ENCODE data around the gene BHLHE40.

The BHLHE40 gene

DNA sequence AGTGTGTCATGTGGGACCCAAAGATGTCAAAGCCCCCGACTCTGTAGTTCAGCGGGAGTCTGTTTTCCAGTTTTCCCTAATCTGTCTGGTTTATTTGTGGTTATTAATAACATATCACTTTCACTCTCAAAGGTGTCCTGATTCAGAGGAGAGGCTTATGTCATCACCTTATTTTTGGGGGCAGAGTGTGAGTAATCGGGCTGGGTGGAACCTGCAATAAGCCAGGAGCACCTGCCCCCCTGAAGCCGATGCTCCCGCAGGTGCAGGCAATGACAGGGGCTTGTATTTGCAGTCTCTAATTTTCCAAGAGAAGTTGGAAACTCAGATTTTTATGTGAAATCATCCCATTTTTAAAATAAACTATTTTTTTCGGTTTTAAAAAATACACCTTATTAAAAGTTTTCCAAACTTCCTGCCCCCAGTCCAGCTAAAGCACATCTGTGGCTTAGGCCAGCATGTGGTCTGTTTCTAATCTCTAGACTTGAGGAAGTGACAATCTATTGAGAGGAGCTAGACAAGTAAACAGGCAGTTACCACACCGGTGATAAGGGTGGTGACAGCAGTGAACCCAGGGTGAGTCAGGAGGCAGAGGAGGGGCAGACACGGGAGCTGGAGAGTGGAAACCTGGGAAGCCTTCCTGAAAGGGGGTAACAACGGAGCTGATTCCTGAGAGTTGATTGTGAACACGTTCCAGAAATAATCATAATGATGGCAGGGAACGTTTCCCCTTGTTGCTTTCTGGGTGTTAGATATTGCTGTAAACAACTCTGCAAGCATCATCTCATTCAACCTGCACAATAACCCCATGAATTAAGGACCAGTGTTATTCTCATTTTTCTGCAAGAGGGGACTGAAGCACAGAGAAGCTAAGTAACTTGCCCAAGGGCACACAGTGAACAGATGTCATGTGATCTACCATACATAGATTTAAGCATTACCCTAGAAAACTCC lies 37.2 kb downstream of the BHLHE40 start (continued):
- 0 out of 2 replicates have a peak, but pooled peaks have one; percentile 11 for TF ChIP-seq PRDM4 (tag by site-specific recombination; IDR thresholded peaks at IDR 0.05)
- no peak for TF ChIP-seq ZNF391 (tag by site-specific recombination; IDR thresholded peaks at IDR 0.05; ENCODE audit: borderline replicate concordance, low read depth)
- TF ChIP-seq ZNF214 (tag by site-specific recombination; IDR thresholded peaks at IDR 0.05; ENCODE audit: borderline replicate concordance) = no peak
- TF ChIP-seq, protein P1, sequence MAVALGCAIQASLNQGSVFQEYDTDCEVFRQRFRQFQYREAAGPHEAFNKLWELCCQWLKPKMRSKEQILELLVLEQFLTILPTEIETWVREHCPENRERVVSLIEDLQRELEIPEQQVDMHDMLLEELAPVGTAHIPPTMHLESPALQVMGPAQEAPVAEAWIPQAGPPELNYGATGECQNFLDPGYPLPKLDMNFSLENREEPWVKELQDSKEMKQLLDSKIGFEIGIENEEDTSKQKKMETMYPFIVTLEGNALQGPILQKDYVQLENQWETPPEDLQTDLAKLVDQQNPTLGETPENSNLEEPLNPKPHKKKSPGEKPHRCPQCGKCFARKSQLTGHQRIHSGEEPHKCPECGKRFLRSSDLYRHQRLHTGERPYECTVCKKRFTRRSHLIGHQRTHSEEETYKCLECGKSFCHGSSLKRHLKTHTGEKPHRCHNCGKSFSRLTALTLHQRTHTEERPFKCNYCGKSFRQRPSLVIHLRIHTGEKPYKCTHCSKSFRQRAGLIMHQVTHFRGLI (tag by site-specific recombination; IDR thresholded peaks at IDR 0.05) = no peak
- no peak for TF ChIP-seq ZNF561 (tag by site-specific recombination; IDR thresholded peaks at IDR 0.05; ENCODE audit: borderline replicate concordance)
- 0 out of 2 replicates have a peak, but pooled peaks have one; percentile 28 for TF ChIP-seq KLF10 (tag by site-specific recombination; IDR thresholded peaks at IDR 0.05)
- TF ChIP-seq ZNF175 (tag by site-specific recombination; IDR thresholded peaks at IDR 0.05) = no peak
- TF ChIP-seq ZNF146 (tag by site-specific recombination; IDR thresholded peaks at IDR 0.05) = no peak
- TF ChIP-seq, protein P2, sequence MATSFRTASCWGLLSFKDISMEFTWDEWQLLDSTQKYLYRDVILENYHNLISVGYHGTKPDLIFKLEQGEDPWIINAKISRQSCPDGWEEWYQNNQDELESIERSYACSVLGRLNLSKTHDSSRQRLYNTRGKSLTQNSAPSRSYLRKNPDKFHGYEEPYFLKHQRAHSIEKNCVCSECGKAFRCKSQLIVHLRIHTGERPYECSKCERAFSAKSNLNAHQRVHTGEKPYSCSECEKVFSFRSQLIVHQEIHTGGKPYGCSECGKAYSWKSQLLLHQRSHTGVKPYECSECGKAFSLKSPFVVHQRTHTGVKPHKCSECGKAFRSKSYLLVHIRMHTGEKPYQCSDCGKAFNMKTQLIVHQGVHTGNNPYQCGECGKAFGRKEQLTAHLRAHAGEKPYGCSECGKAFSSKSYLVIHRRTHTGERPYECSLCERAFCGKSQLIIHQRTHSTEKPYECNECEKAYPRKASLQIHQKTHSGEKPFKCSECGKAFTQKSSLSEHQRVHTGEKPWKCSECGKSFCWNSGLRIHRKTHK (tag by site-specific recombination; IDR thresholded peaks at IDR 0.05) = no peak
- TF ChIP-seq, protein P3, sequence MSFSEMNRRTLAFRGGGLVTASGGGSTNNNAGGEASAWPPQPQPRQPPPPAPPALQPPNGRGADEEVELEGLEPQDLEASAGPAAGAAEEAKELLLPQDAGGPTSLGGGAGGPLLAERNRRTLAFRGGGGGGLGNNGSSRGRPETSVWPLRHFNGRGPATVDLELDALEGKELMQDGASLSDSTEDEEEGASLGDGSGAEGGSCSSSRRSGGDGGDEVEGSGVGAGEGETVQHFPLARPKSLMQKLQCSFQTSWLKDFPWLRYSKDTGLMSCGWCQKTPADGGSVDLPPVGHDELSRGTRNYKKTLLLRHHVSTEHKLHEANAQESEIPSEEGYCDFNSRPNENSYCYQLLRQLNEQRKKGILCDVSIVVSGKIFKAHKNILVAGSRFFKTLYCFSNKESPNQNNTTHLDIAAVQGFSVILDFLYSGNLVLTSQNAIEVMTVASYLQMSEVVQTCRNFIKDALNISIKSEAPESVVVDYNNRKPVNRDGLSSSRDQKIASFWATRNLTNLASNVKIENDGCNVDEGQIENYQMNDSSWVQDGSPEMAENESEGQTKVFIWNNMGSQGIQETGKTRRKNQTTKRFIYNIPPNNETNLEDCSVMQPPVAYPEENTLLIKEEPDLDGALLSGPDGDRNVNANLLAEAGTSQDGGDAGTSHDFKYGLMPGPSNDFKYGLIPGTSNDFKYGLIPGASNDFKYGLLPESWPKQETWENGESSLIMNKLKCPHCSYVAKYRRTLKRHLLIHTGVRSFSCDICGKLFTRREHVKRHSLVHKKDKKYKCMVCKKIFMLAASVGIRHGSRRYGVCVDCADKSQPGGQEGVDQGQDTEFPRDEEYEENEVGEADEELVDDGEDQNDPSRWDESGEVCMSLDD (tag by site-specific recombination; IDR thresholded peaks at IDR 0.05) = no peak
- TF ChIP-seq ZNF560 (tag by site-specific recombination; IDR thresholded peaks at IDR 0.05; ENCODE audit: borderline replicate concordance) = no peak
- no peak for TF ChIP-seq ZNF18 (tag by site-specific recombination; IDR thresholded peaks at IDR 0.05)
- TF ChIP-seq ZBTB26 (tag by site-specific recombination; optimal IDR thresholded peaks at IDR 0.05) = no peak
- no peak for TF ChIP-seq ZFP69B (tag by site-specific recombination; IDR thresholded peaks at IDR 0.05)
- no peak for TF ChIP-seq ZSCAN18 (tag by site-specific recombination; IDR thresholded peaks at IDR 0.05)
- no peak for TF ChIP-seq SETDB1 (IDR thresholded peaks at IDR 0.05; ENCODE audit: insufficient read length, low read length)
- no peak for TF ChIP-seq ZNF2 (tag by site-specific recombination; IDR thresholded peaks at IDR 0.05)
- no peak for TF ChIP-seq ZBTB48 (tag by site-specific recombination; IDR thresholded peaks at IDR 0.05)
- no peak for TF ChIP-seq YY2 (tag by site-specific recombination; IDR thresholded peaks at IDR 0.05)
- no peak for TF ChIP-seq ZNF530 (tag by site-specific recombination; IDR thresholded peaks at IDR 0.05; ENCODE audit: low read depth)
- TF ChIP-seq RBAK (tag by site-specific recombination; IDR thresholded peaks at IDR 0.05) = no peak
- TF ChIP-seq TCF7L2 (IDR thresholded peaks at IDR 0.05; ENCODE audit: borderline replicate concordance, low read depth, low read length) = no peak
- no peak for TF ChIP-seq ZFP41 (tag by site-specific recombination; IDR thresholded peaks at IDR 0.05; ENCODE audit: borderline replicate concordance)
- peak; percentile 46; the same call in 1 of the 2 replicates for TF ChIP-seq IKZF3 (tag by site-specific recombination; IDR thresholded peaks at IDR 0.05)
- no peak for TF ChIP-seq ZNF133 (tag by site-specific recombination; IDR thresholded peaks at IDR 0.05)
- TF ChIP-seq SP3 (tag by site-specific recombination; IDR thresholded peaks at IDR 0.05) = 0 out of 2 replicates have a peak, but pooled peaks have one; percentile 25

Data from HEK293 (cell line).